Calu3 (cell line): ENCODE measurements around the gene SNTG2. TPM values are rescaled to one million over a fixed set of nuclear protein-coding genes. Genes with fewer than 3 reads are reported as not detected.

ENCODE experiments used
- BruUV-seq: library from RNA; stranded (reverse); fragments of 400-500 nt; replicated peaks from 2 replicates; lab custom pipeline; 2021; lab: Mats Ljungman, UMichigan
- CTCF ChIA-PET: fragments of 300-600 bp; sonication (Branson Sonifier 250); formaldehyde crosslinking; loops from one replicate; lab custom pipeline; 2022; ENCODE audit warnings: antibody characterized with exemption; lab: Charles Lee
- DNase-seq: peaks from one replicate; pipeline ENCODE4 v3.0.0; 2022
- H3K27ac Mint-ChIP-seq: one replicate; pipeline ENCODE4 v1.8.0; 2022; ENCODE audit warnings: mixed read lengths; ENCODE audit not compliant: unreplicated experiment
- H3K27me3 Mint-ChIP-seq: one replicate; pipeline ENCODE4 v1.8.0; 2022; ENCODE audit warnings: mixed read lengths; ENCODE audit not compliant: unreplicated experiment
- H3K36me3 Mint-ChIP-seq: one replicate; pipeline ENCODE4 v1.8.0; 2022; ENCODE audit warnings: mild to moderate bottlenecking, moderate library complexity, mixed read lengths; ENCODE audit not compliant: insufficient read depth, unreplicated experiment
- H3K4me1 Mint-ChIP-seq: one replicate; pipeline ENCODE4 v1.8.0; 2022; ENCODE audit warnings: mild to moderate bottlenecking, low read depth, mixed read lengths; ENCODE audit not compliant: unreplicated experiment
- H3K4me3 Mint-ChIP-seq: one replicate; pipeline ENCODE4 v1.8.0; 2022; ENCODE audit warnings: mild to moderate bottlenecking, low read depth, moderate library complexity, mixed read lengths; ENCODE audit not compliant: unreplicated experiment
- H3K9me3 Mint-ChIP-seq: one replicate; pipeline ENCODE4 v1.8.0; 2022; ENCODE audit warnings: low read depth, mixed read lengths; ENCODE audit not compliant: unreplicated experiment
- CTCF ChIP-seq: fragments of 200-600 bp; IDR thresholded peaks from one replicate; pipeline ENCODE4 v1.8.0; 2022; ENCODE audit warnings: antibody characterized with exemption; ENCODE audit not compliant: unreplicated experiment
- intact Hi-C: fragments of 100-400 bp; cut with micrococcal nuclease; formaldehyde crosslinking; loops from one replicate; pipeline ENCODE4 v1.10.0; 2022; ENCODE audit not compliant: unreplicated experiment
- total RNA-seq: library from RNA; stranded (reverse); gene quantifications from 2 replicates; pipeline ENCODE4 v1.2.3, GENCODE V29; 2022

The SNTG2 gene
- total RNA-seq, 1 experiment from 2014 or later: not detected

- H3K4me1 Mint-ChIP-seq: no peaks in the 10 kb centered on the region
- H3K4me3 Mint-ChIP-seq: no peak overlapping the region
- H3K27me3 Mint-ChIP-seq: no peaks in the 10 kb centered on the region
- DNase-seq: no peak
- H3K9me3 Mint-ChIP-seq: peaks cover 25% of the 10 kb centered on the region
- intact Hi-C loops: no loop called here
- TF ChIP-seq CTCF: no peak
- CTCF ChIA-PET: no interaction called here
- H3K27ac Mint-ChIP-seq: no peak overlapping the region
- no TSS peak for BruUV-seq
- no peaks in the 10 kb centered on the region for H3K36me3 Mint-ChIP-seq
Observed at GRCh38 chr2:1307670-1308069, 357.0 kb downstream of the SNTG2 start.

- no peak for DNase-seq
- no TSS peak for BruUV-seq
- TF ChIP-seq CTCF: no peak
- Mint-ChIP-seq H3K9me3 (peaks cover 21% of the 10 kb centered on the region), H3K27me3 (no peaks in the 10 kb centered on the region), H3K36me3 (no peaks in the 10 kb centered on the region), H3K4me1 (no peaks in the 10 kb centered on the region), H3K27ac (no peak overlapping the region), H3K4me3 (no peak overlapping the region)
- CTCF ChIA-PET: no interaction called here
- intact Hi-C loops: no loop called here
Observed at GRCh38 chr2:1308678-1309077, 358.0 kb downstream of the SNTG2 start.

- no TSS peak for BruUV-seq
- Mint-ChIP-seq H3K4me1 (no peaks in the 10 kb centered on the region), H3K4me3 (no peak overlapping the region), H3K27ac (no peak overlapping the region), H3K36me3 (no peaks in the 10 kb centered on the region), H3K9me3 (peaks cover 22% of the 10 kb centered on the region), H3K27me3 (no peaks in the 10 kb centered on the region)
- no peak for TF ChIP-seq CTCF
- intact Hi-C loops: no loop called here
- DNase-seq: no peak
- CTCF ChIA-PET: no interaction called here
Observed at GRCh38 chr2:1309507-1309906, 358.9 kb downstream of the SNTG2 start.

GRCh38 chr2:1310202-1310601 is 359.6 kb downstream of the SNTG2 start:
- Mint-ChIP-seq H3K4me3 (no peak overlapping the region), H3K4me1 (no peaks in the 10 kb centered on the region), H3K27ac (no peak overlapping the region), H3K36me3 (no peaks in the 10 kb centered on the region), H3K27me3 (no peaks in the 10 kb centered on the region), H3K9me3 (peaks cover 25% of the 10 kb centered on the region)
- TF ChIP-seq CTCF: no peak
- intact Hi-C loops: no loop called here
- no TSS peak for BruUV-seq
- DNase-seq: no peak
- CTCF ChIA-PET: no interaction called here
